ENCODE data around the gene SLC27A5.

SLC27A5 gene

GRCh38 chr19:58479303-58479702, 32.5 kb downstream of the SLC27A5 start:
- no peak overlapping the region for H3K4me2 ChIP-seq (ENCODE audit: low read length)
- H3K79me2 ChIP-seq, result no peaks in the 10 kb centered on the region
- H2AFZ ChIP-seq, result no peak overlapping the region
- peaks cover 16% of the 10 kb centered on the region for H3K4me1 ChIP-seq
- no peaks in the 10 kb centered on the region for H3K9me3 ChIP-seq (ENCODE audit: control insufficient read depth, low read length)
- H3K27ac ChIP-seq, result no peak overlapping the region
- no peak overlapping the region for H3K9ac ChIP-seq
- no peaks in the 10 kb centered on the region for H3K36me3 ChIP-seq (ENCODE audit: control insufficient read depth, insufficient read depth, low read length)
- H3K27me3 ChIP-seq (ENCODE audit: control insufficient read depth, insufficient read depth, low read length), result no peaks in the 10 kb centered on the region
- TF ChIP-seq CTCF (IDR thresholded peaks at IDR 0.05), result no peak
- no peak overlapping the region for H3K4me3 ChIP-seq (ENCODE audit: low read depth, low read length)

GRCh38 chr19:58477871-58478270, 33.9 kb downstream of the SLC27A5 start:
- no peak overlapping the region for H3K27ac ChIP-seq
- H2AFZ ChIP-seq, result no peak overlapping the region
- H3K9ac ChIP-seq, result no peak overlapping the region
- no peak overlapping the region for H3K4me2 ChIP-seq (ENCODE audit: low read length)
- H3K36me3 ChIP-seq (ENCODE audit: control insufficient read depth, insufficient read depth, low read length), result no peaks in the 10 kb centered on the region
- H3K27me3 ChIP-seq (ENCODE audit: control insufficient read depth, insufficient read depth, low read length), result no peaks in the 10 kb centered on the region
- no peaks in the 10 kb centered on the region for H3K79me2 ChIP-seq
- no peak overlapping the region for H3K4me3 ChIP-seq (ENCODE audit: low read depth, low read length)
- no peaks in the 10 kb centered on the region for H3K9me3 ChIP-seq (ENCODE audit: control insufficient read depth, low read length)
- TF ChIP-seq CTCF (IDR thresholded peaks at IDR 0.05), result no peak
- H3K4me1 ChIP-seq, result peaks cover 16% of the 10 kb centered on the region

- Histone ChIP-seq H2AFZ (peak overlapping the region; percentile 89), H3K27me3 (ENCODE audit: control insufficient read depth, insufficient read depth, low read length) (no peaks in the 10 kb centered on the region), H3K36me3 (ENCODE audit: control insufficient read depth, insufficient read depth, low read length) (no peaks in the 10 kb centered on the region), H3K4me2 (ENCODE audit: low read length) (peak overlapping the region; percentile 89), H3K4me1 (peaks cover 16% of the 10 kb centered on the region), H3K27ac (peak overlapping the region; percentile 91), H3K79me2 (no peaks in the 10 kb centered on the region), H3K4me3 (ENCODE audit: low read depth, low read length) (peak overlapping the region; percentile 95), H3K9me3 (ENCODE audit: control insufficient read depth, low read length) (no peaks in the 10 kb centered on the region), H3K9ac (no peak overlapping the region)
- TF ChIP-seq CTCF (IDR thresholded peaks at IDR 0.05), result no peak
Observed at GRCh38 chr19:58477130-58477529, 34.7 kb downstream of the SLC27A5 start.

- Histone ChIP-seq H3K79me2 (no peaks in the 10 kb centered on the region), H3K27me3 (ENCODE audit: control insufficient read depth, insufficient read depth, low read length) (no peaks in the 10 kb centered on the region), H2AFZ (peak overlapping the region; percentile 89), H3K9me3 (ENCODE audit: control insufficient read depth, low read length) (no peaks in the 10 kb centered on the region), H3K4me3 (ENCODE audit: low read depth, low read length) (peak overlapping the region; percentile 95), H3K9ac (peak overlapping the region; percentile 56), H3K36me3 (ENCODE audit: control insufficient read depth, insufficient read depth, low read length) (no peaks in the 10 kb centered on the region), H3K4me1 (peaks cover 16% of the 10 kb centered on the region), H3K4me2 (ENCODE audit: low read length) (peak overlapping the region; percentile 89), H3K27ac (peak overlapping the region; percentile 91)
- TF ChIP-seq CTCF (IDR thresholded peaks at IDR 0.05), result no peak
Observed at GRCh38 chr19:58476498-58477015, 35.2 kb downstream of the SLC27A5 start.
